Endothelial cell of umbilical vein (primary cell): ENCODE results near the gene XKR8. TPM values are rescaled to one million over a fixed set of nuclear protein-coding genes. Genes with fewer than 3 reads are reported as not detected.

ENCODE experiments used
- BruUV-seq: library from RNA; stranded (reverse); fragments of 400-500 nt; replicated peaks from 2 replicates; lab custom pipeline; 2021; lab: Mats Ljungman, UMichigan
- CTCF ChIA-PET: fragments of 300-600, 350-600 bp; sonication (Branson Sonifier 250); formaldehyde crosslinking; loops from one replicate; lab custom pipeline; 2021; ENCODE audit warnings: antibody characterized with exemption, inconsistent platforms; lab: Charles Lee
- POLR2A ChIA-PET: fragments of 300-600, 350-600 bp; sonication (Branson Sonifier 250); formaldehyde crosslinking; loops from one replicate; lab custom pipeline; 2021; ENCODE audit warnings: antibody characterized with exemption, inconsistent platforms; lab: Charles Lee
- DNase-seq: peaks from one replicate; pipeline ENCODE4 v3.0.0-alpha.2; 2011; ENCODE audit warnings: low read depth, low spot score
- FAIRE-seq: peaks from 2 replicates; lab custom pipeline; 2011; peaks lifted over from hg19 to GRCh38; lab: Jason Lieb, UNC
- H2AFZ ChIP-seq: 2 replicates; pipeline ENCODE4 v1.6.0; 2012; ENCODE audit warnings: low read depth, low read length, control low read depth, inconsistent platforms
- H3K27ac ChIP-seq: 2 replicates; pipeline ENCODE4 v1.5.1; 2011; ENCODE audit warnings: low read depth, mild to moderate bottlenecking, control low read depth, low read length, moderate library complexity; ENCODE audit not compliant: insufficient read depth
- H3K27me3 ChIP-seq, 2 experiments: 2 replicates each; pipeline versions ENCODE4 v1.6.0 to v1.6.1; 2011; ENCODE audit warnings: low read length in 2 of 2, mixed read lengths in 1 of 2; ENCODE audit not compliant: control insufficient read depth in 2 of 2, insufficient read depth in 2 of 2
- H3K36me3 ChIP-seq, 2 experiments: 2 replicates in 1 of 2; 3 replicates in 1 of 2; pipeline ENCODE4 v1.5.1; 2011; ENCODE audit warnings: low read length in 2 of 2, mild to moderate bottlenecking in 1 of 2, moderate library complexity in 1 of 2; ENCODE audit not compliant: control insufficient read depth in 2 of 2, insufficient read depth in 2 of 2; ENCODE audit errors: extremely low read depth in 1 of 2
- H3K4me1 ChIP-seq: 3 replicates; pipeline ENCODE4 v1.5.1; 2011; ENCODE audit warnings: mild to moderate bottlenecking, low read length; ENCODE audit not compliant: control insufficient read depth, insufficient read depth; ENCODE audit errors: extremely low read depth
- H3K4me2 ChIP-seq: 2 replicates; pipeline ENCODE4 v1.6.1; 2011; ENCODE audit warnings: low read length, control low read depth, mixed read lengths; ENCODE audit not compliant: insufficient read depth
- H3K4me3 ChIP-seq, 3 experiments: fragments of 200-600 bp in 1 of 3; sonication (generic), shearing (Covaris generic) in 1 of 3; replicated peaks in 1 of 3; 2 replicates each; pipeline ENCODE4 v1.5.1; 2011 to 2016; ENCODE audit warnings: control low read depth in 3 of 3, low read length in 3 of 3, mild to moderate bottlenecking in 2 of 3, inconsistent platforms in 1 of 3, low read depth in 1 of 3, moderate library complexity in 1 of 3; ENCODE audit not compliant: insufficient read depth in 1 of 3
- H3K79me2 ChIP-seq: 2 replicates; pipeline ENCODE4 v1.6.0; 2012; ENCODE audit warnings: low read length, inconsistent platforms; ENCODE audit not compliant: control insufficient read depth, insufficient read depth
- H3K9ac ChIP-seq: replicated peaks from 2 replicates; pipeline ENCODE3; 2011; ENCODE audit warnings: low read length, control low read depth; ENCODE audit not compliant: insufficient read depth; ENCODE audit errors: extremely low read depth
- H3K9me1 ChIP-seq: replicated peaks from 3 replicates; pipeline ENCODE4 v1.6.0; 2011; ENCODE audit warnings: mild to moderate bottlenecking, low read length; ENCODE audit not compliant: control insufficient read depth, insufficient read depth; ENCODE audit errors: extremely low read depth
- H3K9me3 ChIP-seq: replicated peaks from 2 replicates; pipeline ENCODE4 v1.5.1; 2012; ENCODE audit warnings: low read length, inconsistent platforms; ENCODE audit not compliant: control insufficient read depth, insufficient read depth
- H4K20me1 ChIP-seq: replicated peaks from 2 replicates; pipeline ENCODE3; 2011; ENCODE audit warnings: mild to moderate bottlenecking, low read length; ENCODE audit not compliant: control insufficient read depth, insufficient read depth; ENCODE audit errors: extremely low read depth
- EZH2 ChIP-seq: IDR thresholded peaks from 2 replicates; pipeline ENCODE4 v1.6.1; 2012; ENCODE audit warnings: borderline replicate concordance, low read depth, mild to moderate bottlenecking, moderate library complexity, low read length, inconsistent platforms; ENCODE audit not compliant: severe bottlenecking
- FOS ChIP-seq: IDR thresholded peaks from 2 replicates; pipeline ENCODE4 v1.6.1; 2011; ENCODE audit warnings: mild to moderate bottlenecking, low read length, moderate library complexity, borderline replicate concordance; ENCODE audit not compliant: insufficient read depth
- GATA2 ChIP-seq: IDR thresholded peaks from 2 replicates; pipeline ENCODE4 v1.7.0; 2011; ENCODE audit warnings: low read depth, mild to moderate bottlenecking, moderate library complexity, mixed read lengths, low read length; ENCODE audit not compliant: insufficient read length, insufficient read depth
- JUN ChIP-seq: IDR thresholded peaks from 2 replicates; pipeline ENCODE4 v1.6.1; 2011; ENCODE audit warnings: borderline replicate concordance, low read depth; ENCODE audit not compliant: insufficient read length, insufficient read depth
- MYC ChIP-seq: IDR thresholded peaks from one replicate; pipeline ENCODE4 v1.6.1; 2011; ENCODE audit warnings: mild to moderate bottlenecking, low read depth, low read length
- POLR2A ChIP-seq: IDR thresholded peaks from 2 replicates; pipeline ENCODE4 v1.6.1; 2012; ENCODE audit warnings: low read depth, mild to moderate bottlenecking, control low read depth, low read length
- POLR2AphosphoS5 ChIP-seq: IDR thresholded peaks from 2 replicates; pipeline ENCODE4 v1.6.1; 2012; ENCODE audit warnings: low read depth, mild to moderate bottlenecking, control low read depth, low read length, moderate library complexity; ENCODE audit not compliant: insufficient read depth
- dilution Hi-C: fragments of 300-500 bp; cut with MboI; formaldehyde crosslinking; loops from one replicate; pipeline ENCODE4 v1.15.0; 2019; ENCODE audit warnings: low sequenced_read_pairs; ENCODE audit not compliant: extremely low pct_ligation_motif_present
- intact Hi-C: fragments of 100-400 bp; cut with micrococcal nuclease; formaldehyde crosslinking; loops from one replicate; pipeline ENCODE4 v1.10.0; 2022
- polyA plus RNA-seq, 4 experiments: library from polyadenylated mRNA; depleted of rRNA in 3 of 4; stranded (reverse) in 3 of 4; unstranded in 1 of 4; fragments of >200 nt; gene quantifications; 2 replicates each; pipeline versions ENCODE4 v1.2.1 to v1.2.3, GENCODE V29; 2011 to 2012; ENCODE audit warnings: missing spikeins in 1 of 4
- total RNA-seq: library from RNA; stranded (reverse); gene quantifications from 2 replicates; pipeline ENCODE4 v1.2.3, GENCODE V29; 2021
- TF ChIP-seq, protein P1 (sequence below), 2 donors: IDR thresholded peaks; 1 replicate in 1 of 2; 2 replicates in 1 of 2; pipeline ENCODE4 v1.5.1; 2011; ENCODE audit warnings: low read length in 2 of 2, mild to moderate bottlenecking in 2 of 2, moderate library complexity in 2 of 2, control low read depth in 1 of 2, inconsistent platforms in 1 of 2, low read depth in 1 of 2; ENCODE audit not compliant: insufficient read depth in 1 of 2; ENCODE audit errors: extremely low read depth in 1 of 2
- TF ChIP-seq, protein P2 (sequence below): IDR thresholded peaks from 2 replicates; pipeline ENCODE4 v1.6.1; 2011; ENCODE audit not compliant: insufficient read depth, insufficient read length

Gene XKR8
- total and polyA plus RNA-seq, 2 donors (not counting 3 experiments of a cell fraction or from before 2014, with no cell fraction given), result 10.0 to 13.1 TPM

DNA sequence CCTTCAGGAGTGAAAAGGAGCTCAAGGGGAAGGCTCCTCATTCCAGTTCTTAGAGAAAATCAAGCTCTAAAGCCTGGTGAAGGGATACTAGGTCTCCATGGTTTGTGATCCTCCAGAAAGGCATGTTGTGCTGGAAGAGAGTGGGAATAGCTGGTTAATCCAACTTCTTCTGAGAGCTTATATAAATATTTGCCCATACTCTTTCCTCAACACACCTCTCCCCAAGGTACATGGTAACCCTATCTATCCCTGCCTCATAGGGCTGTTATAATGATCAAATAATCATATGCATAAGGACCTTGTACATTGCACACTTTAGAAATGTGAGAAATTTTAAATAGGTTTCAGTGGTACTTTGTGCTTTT is 14.6 kb downstream of the XKR8 start:
- CTCF ChIA-PET, result interaction anchor here (1.2 to 1.5 kb wide), 4 partner anchors 13 to 235 kb away, joined by 4 to 9 read pairs (median 5); no protein-coding TSS in a partner anchor
- H3K27ac ChIP-seq, result no peak overlapping the region

More for the DNA sequence above, 14.6 kb downstream of the XKR8 start:
- FAIRE-seq (no peak), DNase-seq (no peak)
- dilution Hi-C loops, result no loop called here
- POLR2A ChIA-PET, result no interaction called here
- Histone ChIP-seq H4K20me1 (no peaks in the 10 kb centered on the region), H2AFZ (no peak overlapping the region), H3K9me3 (no peaks in the 10 kb centered on the region), H3K4me2 (no peak overlapping the region), H3K27me3 (no peaks in the 10 kb centered on the region), H3K79me2 (no peaks in the 10 kb centered on the region), H3K4me3 (no peak overlapping the region), H3K36me3 (peaks cover 2 to 11% of the 10 kb centered on the region in 2 experiments), H3K9ac (no peak overlapping the region), H3K9me1 (no peaks in the 10 kb centered on the region), H3K4me1 (peaks cover 2% of the 10 kb centered on the region)
- no peak for TF ChIP-seq FOS
- no peak for TF ChIP-seq JUN
- no peak for TF ChIP-seq POLR2AphosphoS5
- no peak for TF ChIP-seq POLR2A
- TF ChIP-seq, protein P1, sequence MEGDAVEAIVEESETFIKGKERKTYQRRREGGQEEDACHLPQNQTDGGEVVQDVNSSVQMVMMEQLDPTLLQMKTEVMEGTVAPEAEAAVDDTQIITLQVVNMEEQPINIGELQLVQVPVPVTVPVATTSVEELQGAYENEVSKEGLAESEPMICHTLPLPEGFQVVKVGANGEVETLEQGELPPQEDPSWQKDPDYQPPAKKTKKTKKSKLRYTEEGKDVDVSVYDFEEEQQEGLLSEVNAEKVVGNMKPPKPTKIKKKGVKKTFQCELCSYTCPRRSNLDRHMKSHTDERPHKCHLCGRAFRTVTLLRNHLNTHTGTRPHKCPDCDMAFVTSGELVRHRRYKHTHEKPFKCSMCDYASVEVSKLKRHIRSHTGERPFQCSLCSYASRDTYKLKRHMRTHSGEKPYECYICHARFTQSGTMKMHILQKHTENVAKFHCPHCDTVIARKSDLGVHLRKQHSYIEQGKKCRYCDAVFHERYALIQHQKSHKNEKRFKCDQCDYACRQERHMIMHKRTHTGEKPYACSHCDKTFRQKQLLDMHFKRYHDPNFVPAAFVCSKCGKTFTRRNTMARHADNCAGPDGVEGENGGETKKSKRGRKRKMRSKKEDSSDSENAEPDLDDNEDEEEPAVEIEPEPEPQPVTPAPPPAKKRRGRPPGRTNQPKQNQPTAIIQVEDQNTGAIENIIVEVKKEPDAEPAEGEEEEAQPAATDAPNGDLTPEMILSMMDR (IDR thresholded peaks at IDR 0.05; ENCODE audit: extremely low read depth in 1 of 2, insufficient read depth in 1 of 2, low read depth in 1 of 2, low read length in 2 of 2), result no peak
- TF ChIP-seq GATA2, result no peak
- TF ChIP-seq EZH2, result no peak
- TF ChIP-seq, protein P2, sequence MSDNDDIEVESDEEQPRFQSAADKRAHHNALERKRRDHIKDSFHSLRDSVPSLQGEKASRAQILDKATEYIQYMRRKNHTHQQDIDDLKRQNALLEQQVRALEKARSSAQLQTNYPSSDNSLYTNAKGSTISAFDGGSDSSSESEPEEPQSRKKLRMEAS, result no peak
- TF ChIP-seq MYC, result no peak
- no TSS peak for BruUV-seq
- intact Hi-C loops, result no loop called here
